ENCODE data around the gene IPO8.
"Not testable (repeated sequence)": the region's sequence is repeated elsewhere in the genome, so short reads cannot be mapped to it uniquely, and the experiment has no call there.

The IPO8 gene

GRCh38 chr12:30603129-30603528, 92.5 kb downstream of the IPO8 start:
- no peak for DNase-seq

- DNase-seq = no peak
Measured at GRCh38 chr12:30602678-30603077, 93.0 kb downstream of the IPO8 start.

- DNase-seq = no peak
Measured at GRCh38 chr12:30599608-30600007, 96.1 kb downstream of the IPO8 start.

GRCh38 chr12:30598889-30599288, 96.8 kb downstream of the IPO8 start:
- DNase-seq = no peak

GRCh38 chr12:30595742-30596141, 99.9 kb downstream of the IPO8 start:
- no peak for DNase-seq

- DNase-seq = no peak
Measured at GRCh38 chr12:30594509-30594908, 101.2 kb downstream of the IPO8 start.

- not testable (repeated sequence) for DNase-seq
Measured at GRCh38 chr12:30588572-30588971, 107.1 kb downstream of the IPO8 start.

GRCh38 chr12:30587782-30588181, 107.9 kb downstream of the IPO8 start:
- no peak for DNase-seq

- no peak for DNase-seq
Measured at GRCh38 chr12:30585877-30586276, 109.8 kb downstream of the IPO8 start.

- DNase-seq = no peak
Measured at GRCh38 chr12:30582943-30583342, 112.7 kb downstream of the IPO8 start.

- DNase-seq = no peak
Measured at GRCh38 chr12:30580344-30580743, 115.3 kb downstream of the IPO8 start.
